ENCODE measurements around the gene TOB2.

DNA sequence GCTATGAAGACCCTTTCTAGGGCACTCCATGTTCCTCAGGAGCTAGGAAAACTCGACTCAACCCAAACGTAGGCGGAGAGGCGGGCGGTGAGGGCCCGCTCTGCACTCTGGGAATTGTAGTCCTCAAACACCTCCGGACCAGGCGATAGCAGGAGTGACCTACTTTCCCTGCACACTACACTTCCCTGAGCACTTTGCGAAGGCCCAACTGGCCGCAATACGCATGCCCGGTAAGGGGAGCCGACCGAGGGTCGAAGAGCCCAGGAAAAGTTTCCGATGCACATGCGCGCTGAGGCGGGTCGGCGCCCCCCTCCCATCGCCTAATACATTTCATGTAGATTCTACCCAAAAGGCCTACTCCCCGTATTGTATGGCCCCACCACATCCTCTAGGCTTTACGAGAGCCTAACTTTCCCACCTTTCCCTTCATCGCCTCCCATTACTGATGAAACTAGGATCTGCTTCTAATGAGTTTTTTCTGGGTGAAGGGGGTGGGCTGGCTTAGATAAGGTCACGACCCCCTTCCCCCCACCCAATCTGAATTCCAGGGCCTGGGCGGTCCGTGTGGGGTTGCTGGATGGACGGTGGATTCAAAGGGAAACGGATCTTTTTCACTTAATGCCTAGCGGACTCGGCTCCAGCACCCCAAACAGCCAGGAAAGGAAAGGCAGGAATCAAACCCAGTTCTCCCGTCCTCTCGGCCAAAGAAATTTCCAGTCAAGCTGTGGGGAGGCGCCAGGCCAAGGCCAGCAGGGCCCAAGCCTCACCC, 2.1 kb downstream of the TOB2 start:
- TF ChIP-seq POLR2AphosphoS5 (IDR thresholded peaks at IDR 0.05; ENCODE audit: low read depth, low read length) (no peak), TAF1 (IDR thresholded peaks at IDR 0.05; ENCODE audit: low read depth, low read length) (peak; percentile 2; the same call in 1 of the 2 replicates), POLR2A (IDR thresholded peaks at IDR 0.05; ENCODE audit: low read depth, low read length) (no peak)

All from GM12891 (cell line).